ENCODE data around the gene ANKRD34A.
A peak's percentile ranks its signal among the peaks of the same experiment; 100 is the strongest.

ANKRD34A gene

GRCh38 chr1:145964328-145965118 lies at the start of gene ANKRD34A, which contains the start of gene POLR3GL:
TSS of gene ANKRD34A (minus strand) at chr1:145964575. CDS start at chr1:145961759, 2,816 bp downstream.
TSS of gene POLR3GL (plus strand) at chr1:145964690. CDS start at chr1:145974866, 10,176 bp downstream.
- peak; percentile 80 for DNase-seq (ENCODE audit: low read depth)

DNA sequence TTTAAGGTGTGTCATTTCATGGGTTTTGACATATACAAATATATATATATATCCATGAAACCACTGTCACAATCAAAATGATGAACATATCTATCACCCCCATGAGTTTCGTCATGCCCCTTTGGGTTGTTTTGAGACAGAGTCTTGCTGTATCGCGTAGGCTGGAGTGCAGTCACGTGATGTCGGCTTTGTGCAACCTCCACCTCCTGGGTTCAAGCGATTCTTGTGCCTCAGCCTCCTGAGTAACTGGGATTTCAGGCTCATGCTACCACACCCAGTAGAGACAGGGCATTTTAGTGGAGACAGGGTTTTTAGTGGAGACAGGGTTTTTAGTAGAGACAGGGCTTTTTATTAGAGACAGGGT lies 49.2 kb upstream of the ANKRD34A start:
- no peak for DNase-seq (ENCODE audit: low read depth)

- no peak for DNase-seq (ENCODE audit: low read depth)
These were observed 48.6 kb upstream of the ANKRD34A start for GRCh38 chr1:146012703-146013558.

GRCh38 chr1:146010126-146010738 lies 45.9 kb upstream of the ANKRD34A start:
- no peak for DNase-seq (ENCODE audit: low read depth)

DNA sequence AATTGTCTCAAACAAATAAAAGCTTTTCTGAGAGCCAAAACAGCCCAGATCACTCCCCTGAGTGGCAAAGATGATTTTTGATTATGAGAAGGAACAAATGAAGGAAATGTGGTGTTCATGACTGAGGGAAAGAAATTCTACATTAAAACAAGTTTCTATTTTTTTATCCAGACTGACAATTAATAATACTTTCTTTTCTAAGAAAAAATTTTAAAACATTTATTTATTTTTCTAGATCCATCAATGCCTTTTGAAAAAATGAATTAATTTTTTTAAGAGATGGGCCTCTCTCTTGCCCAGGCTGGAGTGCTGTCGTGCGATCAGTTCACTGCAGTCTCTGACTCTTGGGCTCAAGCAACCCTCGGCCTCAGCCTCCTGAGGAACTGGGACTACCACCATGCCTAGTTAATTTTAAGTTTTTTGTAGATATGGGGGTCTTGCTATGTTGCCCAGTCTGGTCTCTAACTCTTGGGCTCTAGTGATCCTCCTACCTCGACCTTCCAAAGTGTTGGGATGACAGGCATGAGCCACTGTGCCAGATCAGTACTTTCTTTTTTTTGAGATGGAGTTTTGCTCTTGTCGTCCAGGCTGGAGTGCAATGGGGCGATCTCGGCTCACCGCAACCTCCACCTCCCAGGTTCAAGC lies 43.2 kb upstream of the ANKRD34A start:
- DNase-seq (ENCODE audit: low read depth): no peak

GRCh38 chr1:146001709-146002108 lies 37.3 kb upstream of the ANKRD34A start:
- DNase-seq (ENCODE audit: low read depth): no peak

- no peak for DNase-seq (ENCODE audit: low read depth)
These were observed 35.1 kb upstream of the ANKRD34A start for GRCh38 chr1:145999321-146000024.

DNA sequence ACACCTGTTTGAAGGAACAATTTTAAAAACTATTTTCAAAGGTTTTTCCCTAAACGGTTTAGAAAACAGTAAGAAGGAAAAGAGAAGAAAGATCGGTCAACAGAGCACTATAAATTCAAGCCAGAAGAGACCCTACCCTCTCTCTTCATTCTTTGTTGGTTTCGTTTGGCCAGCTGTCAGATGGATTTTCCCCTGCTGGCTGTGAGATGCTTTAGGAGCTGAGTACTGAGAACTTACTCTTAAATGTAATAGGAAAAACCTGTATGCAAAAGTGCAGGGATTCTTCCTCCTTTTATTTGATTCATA lies 33.3 kb upstream of the ANKRD34A start:
- DNase-seq (ENCODE audit: low read depth): no peak

GRCh38 chr1:145997016-145997717 lies 32.8 kb upstream of the ANKRD34A start:
- peak; percentile 51 for DNase-seq (ENCODE audit: low read depth)

DNA sequence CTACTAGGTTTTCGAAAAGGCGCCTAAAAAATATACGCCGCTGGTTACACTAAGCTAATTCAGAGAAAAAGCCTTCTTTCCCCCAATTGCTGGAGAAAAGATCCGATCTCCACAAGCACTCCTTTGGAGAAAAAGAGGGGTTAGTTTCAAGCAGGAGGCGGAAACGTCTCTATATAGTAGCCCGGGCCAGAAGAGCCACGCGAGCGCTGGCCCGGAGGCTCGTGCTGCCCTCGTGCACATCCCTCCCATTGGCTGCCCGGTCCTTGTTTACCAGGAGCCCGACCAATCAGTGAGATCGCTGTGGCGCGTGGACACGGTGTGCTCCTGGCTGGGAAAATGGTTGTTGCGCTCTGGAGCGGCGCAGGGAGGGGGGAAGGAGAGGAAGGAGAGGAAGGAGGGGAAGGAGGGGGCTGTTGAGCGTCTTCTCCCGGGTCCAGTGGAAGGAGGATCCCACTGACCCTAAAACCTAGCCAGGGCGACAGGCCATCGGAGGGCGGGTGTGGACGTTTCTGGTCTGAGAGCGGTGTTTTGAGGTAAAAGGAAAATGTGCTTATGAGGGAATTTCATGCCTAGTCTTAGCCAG lies 32.1 kb upstream of the ANKRD34A start, which contains the start of gene TXNIP:
TXNIP (minus strand) TSS at position 147 of the 583 bp plus-strand sequence. CDS start 313 bp downstream, outside the sequence.
- peak; percentile 89 for DNase-seq (ENCODE audit: low read depth)

DNA sequence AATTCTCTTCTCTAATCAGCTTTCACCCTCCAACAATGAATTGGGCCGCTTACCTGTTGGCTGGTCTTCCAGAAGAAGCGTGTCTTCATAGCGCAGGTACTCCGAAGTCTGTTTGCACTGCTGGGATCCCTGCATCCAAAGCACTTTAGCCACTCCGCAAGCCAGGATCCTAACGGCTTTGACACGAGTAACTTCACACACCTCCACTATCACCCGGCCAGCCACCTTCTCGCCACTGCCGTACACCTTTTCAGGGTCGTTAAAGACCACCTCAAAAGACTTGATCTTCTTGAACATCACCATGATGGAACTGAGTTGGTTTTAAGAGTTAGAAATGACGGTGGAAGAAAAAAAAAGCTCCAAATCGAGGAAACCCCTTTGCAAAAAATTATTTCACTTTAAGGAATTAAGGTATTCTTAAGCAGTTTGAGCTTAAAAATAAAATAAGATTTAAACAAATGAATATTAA lies 31.6 kb upstream of the ANKRD34A start:
- no peak for DNase-seq (ENCODE audit: low read depth)

DNA sequence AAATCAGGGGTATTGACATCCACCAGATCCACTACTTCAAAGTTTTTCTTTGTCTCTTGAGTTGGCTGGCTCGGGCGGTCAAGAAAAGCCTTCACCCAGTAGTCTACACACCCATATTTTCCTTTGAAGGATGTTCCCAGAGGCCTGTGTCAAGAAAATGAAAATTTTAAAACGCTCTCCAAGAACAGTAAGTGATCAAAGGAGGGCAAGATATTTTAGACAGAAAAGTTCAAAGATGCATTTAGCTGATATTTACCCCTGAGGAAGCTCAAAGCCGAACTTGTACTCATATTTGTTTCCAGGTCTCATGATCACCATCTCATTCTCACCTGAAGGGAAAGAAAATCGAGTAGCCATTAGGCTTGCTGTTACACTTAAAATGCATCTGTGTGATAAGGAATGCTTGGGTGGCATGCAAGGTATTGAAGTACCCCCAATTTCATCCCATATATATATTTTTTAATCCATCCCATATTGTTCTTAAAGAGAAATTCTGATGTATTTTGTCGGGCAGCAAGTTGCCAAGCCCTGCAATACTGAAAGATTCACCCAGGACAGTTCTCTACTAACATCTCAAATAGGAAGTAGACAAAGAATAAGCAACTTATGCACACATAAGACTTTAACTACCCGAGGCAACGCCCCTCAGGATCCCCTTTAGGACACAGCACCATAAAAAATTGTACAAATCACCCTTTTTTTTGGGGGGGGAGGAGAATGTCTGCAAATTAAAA lies 30.9 kb upstream of the ANKRD34A start:
- no peak for DNase-seq (ENCODE audit: low read depth)

GRCh38 chr1:145994391-145995120 lies 30.2 kb upstream of the ANKRD34A start:
- DNase-seq (ENCODE audit: low read depth): no peak

DNA sequence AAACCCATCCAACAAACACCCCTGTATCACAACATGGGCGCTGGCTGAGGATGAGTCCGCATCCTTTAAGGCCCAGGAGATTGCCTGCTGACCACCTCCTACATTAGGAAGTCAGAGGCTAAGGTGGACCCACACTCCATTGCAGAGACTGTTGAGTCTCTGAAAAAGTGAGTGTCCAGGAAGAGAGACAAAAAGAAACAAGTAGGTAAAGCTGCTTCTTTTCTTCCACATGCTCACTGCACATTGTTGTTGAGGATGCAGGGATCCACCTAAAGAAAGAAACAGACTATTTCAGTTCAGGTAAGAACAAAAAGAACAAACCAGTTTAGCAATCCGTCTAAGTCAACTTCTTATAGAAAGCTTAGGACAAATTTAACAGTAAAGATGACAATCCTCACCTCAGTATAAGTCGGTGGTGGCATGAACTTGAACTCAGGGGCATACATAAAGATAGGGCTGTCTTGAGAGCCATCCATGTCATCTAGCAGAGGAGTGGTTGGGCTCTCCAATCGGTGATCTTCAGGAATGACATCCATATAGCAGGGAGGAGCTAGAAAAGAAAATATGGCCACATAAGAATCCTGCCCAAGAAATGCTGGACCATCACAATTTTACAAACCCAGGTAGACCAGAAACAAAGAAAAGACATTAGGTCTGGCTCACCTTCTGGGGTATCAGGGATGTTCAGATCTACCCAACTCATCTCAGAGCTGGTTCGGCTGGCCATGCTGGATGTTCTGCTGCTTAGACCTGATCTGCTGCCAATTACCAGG lies 29.4 kb upstream of the ANKRD34A start:
- DNase-seq (ENCODE audit: low read depth): no peak

DNA sequence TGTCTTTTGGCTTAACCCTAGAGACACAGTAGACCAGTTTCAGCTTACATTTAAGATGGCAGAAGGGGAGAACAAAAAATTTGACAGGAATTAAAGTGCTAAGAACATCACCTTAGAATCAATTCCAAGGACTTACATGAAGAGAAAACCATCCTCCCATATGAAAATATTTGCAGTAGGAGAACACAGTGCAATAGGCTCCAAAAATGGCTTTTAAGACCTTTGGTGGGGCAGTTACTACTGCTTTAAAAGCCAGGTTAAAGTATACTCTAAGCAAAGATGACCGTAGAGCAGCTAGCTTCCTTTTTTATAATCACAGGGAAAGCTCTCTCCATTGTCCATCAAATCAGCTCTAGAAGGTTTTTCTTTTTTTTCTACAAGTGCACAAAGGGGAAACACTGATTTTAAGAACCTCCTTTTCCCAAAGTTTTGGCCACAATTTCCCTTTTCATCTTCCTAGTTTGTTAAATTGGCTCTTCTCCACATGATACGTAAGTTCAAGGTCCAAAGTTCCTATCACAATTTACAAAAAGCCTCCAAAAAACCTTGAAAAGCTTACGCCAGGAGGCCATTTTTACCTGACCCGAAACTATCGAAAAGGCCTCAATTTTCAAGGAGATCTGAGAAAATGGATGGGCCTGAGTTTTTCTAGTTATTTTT lies 28.7 kb upstream of the ANKRD34A start:
- DNase-seq (ENCODE audit: low read depth): no peak

DNA sequence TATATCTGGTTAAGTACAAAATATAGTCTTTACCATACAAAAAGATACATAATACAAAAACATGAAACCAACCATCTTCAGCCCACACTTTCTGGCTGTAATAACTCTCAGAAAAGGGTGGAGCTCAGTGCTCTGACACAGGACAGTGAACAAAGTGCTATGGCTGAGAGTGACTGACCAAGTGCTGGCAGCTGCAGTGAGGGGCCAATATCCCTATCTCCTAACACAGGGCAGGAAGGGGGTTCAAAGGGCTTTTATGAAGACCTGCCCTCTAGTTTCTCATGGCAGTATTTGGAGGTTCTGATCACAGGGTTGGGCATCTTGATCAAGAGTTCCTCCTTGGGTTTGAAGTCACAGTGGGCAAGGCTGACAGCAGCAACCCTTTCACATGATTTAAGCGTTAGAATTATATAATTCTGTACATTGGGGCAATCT lies 28.1 kb upstream of the ANKRD34A start:
- DNase-seq (ENCODE audit: low read depth): no peak

DNA sequence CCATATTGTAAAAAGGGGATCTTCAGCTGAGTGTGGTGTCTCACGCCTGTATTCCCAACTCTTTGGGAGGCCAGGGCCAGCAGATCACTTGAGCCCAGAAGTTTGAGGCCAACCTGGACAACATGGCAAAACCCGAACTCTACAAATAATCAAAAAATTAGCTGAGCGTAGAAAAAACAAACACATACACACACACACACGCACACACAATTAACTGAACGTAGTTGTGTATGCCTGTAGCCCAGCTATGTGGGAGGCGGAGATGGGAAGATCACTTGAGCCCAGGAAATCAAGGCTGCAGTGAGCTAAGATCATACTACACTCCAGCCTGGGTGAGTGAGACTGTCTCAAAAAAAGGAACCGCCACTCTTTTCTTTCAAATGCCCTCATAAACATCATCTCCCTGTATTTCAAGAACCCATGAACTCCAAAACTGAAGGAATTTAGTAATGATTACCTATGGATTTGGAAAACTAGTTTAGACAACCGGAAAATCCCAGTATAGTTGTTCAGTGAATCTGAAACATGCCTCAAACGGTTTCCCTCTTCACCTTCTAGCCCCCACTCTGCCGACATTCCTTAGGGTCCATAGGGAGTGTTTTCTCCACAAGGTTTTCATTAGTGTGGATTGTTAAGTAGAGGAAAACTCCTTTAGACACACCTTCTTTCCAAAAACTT lies 27.5 kb upstream of the ANKRD34A start:
- no peak for DNase-seq (ENCODE audit: low read depth)
